Neural cell (in vitro differentiated cells): ENCODE data around the gene MUS81. TPM values are rescaled to one million over a fixed set of nuclear protein-coding genes. Genes with fewer than 3 reads are reported as not detected.

Experiments
- H2AFZ ChIP-seq: fragments of 200-600, 300-800 bp; sonication (generic), shearing (Covaris generic); 2 replicates; pipeline ENCODE4 v1.6.0; 2014; ENCODE audit warnings: low read depth, mild to moderate bottlenecking, antibody characterized with exemption, low read length, moderate library complexity
- H3F3A ChIP-seq: fragments of 200-600 bp; shearing (Covaris generic); 2 replicates; pipeline ENCODE4 v1.6.1; 2016; ENCODE audit warnings: mild to moderate bottlenecking, moderate library complexity, mixed read lengths, antibody characterized with exemption, low read length; ENCODE audit not compliant: insufficient read depth, poor library complexity, severe bottlenecking
- H3K27ac ChIP-seq: fragments of 200-600, 300-800 bp; sonication (generic), shearing (Covaris generic); 2 replicates; pipeline ENCODE4 v1.5.1; 2014; ENCODE audit warnings: mild to moderate bottlenecking, low read length, moderate library complexity
- H3K27me3 ChIP-seq: fragments of 300-800, 200-600 bp; sonication (generic), shearing (Covaris generic); 2 replicates; pipeline ENCODE4 v1.6.0; 2014; ENCODE audit warnings: mild to moderate bottlenecking, low read depth, low read length, moderate library complexity; ENCODE audit not compliant: insufficient read depth
- H3K36me3 ChIP-seq: fragments of 300-800, 200-600 bp; sonication (generic), shearing (Covaris generic); 2 replicates; pipeline ENCODE4 v1.5.1; 2014; ENCODE audit warnings: mild to moderate bottlenecking, antibody characterized with exemption, low read length, moderate library complexity; ENCODE audit not compliant: insufficient read depth
- H3K4me2 ChIP-seq: fragments of 300-800, 200-600 bp; sonication (generic), shearing (Covaris generic); 2 replicates; pipeline ENCODE4 v1.6.0; 2014; ENCODE audit warnings: mild to moderate bottlenecking, low read length
- H3K4me3 ChIP-seq: fragments of 300-800, 200-600 bp; sonication (generic), shearing (Covaris generic); 2 replicates; pipeline ENCODE4 v1.5.1; 2014; ENCODE audit warnings: mild to moderate bottlenecking, low read length, moderate library complexity
- H3K79me2 ChIP-seq: fragments of 200-600 bp; shearing (Covaris generic); replicated peaks from 2 replicates; pipeline ENCODE4 v1.6.0; 2014; ENCODE audit warnings: mild to moderate bottlenecking, low read length, moderate library complexity; ENCODE audit not compliant: insufficient read depth
- H3K9ac ChIP-seq: fragments of 300-800, 200-600 bp; sonication (generic), shearing (Covaris generic); 2 replicates; pipeline ENCODE4 v1.6.1; 2016; ENCODE audit warnings: mild to moderate bottlenecking, low read length, mixed read lengths
- H3K9me2 ChIP-seq: fragments of 200-600 bp; shearing (Covaris generic); 2 replicates; pipeline ENCODE4 v1.6.1; 2016; ENCODE audit warnings: mild to moderate bottlenecking, low read length, mixed read lengths; ENCODE audit not compliant: insufficient read depth
- H3K9me3 ChIP-seq: fragments of 200-600, 300-800 bp; sonication (generic), shearing (Covaris generic); 2 replicates; pipeline ENCODE4 v1.6.1; 2016; ENCODE audit warnings: mild to moderate bottlenecking, mixed run types, low read length, moderate library complexity, mixed read lengths
- H4K20me1 ChIP-seq: fragments of 200-600 bp; shearing (Covaris generic); 2 replicates; pipeline ENCODE4 v1.6.1; 2016; ENCODE audit warnings: mild to moderate bottlenecking, mixed run types; ENCODE audit not compliant: insufficient read depth
- EZH2 ChIP-seq: fragments of 200-600, 300-800 bp; shearing (Covaris generic), sonication (generic); IDR thresholded peaks from 2 replicates; pipeline ENCODE4 v1.6.1; 2014; ENCODE audit warnings: antibody characterized with exemption, low read length, borderline replicate concordance, mild to moderate bottlenecking; ENCODE audit not compliant: insufficient read depth, poor library complexity, severe bottlenecking
- MXI1 ChIP-seq: fragments of 450-650 bp; conservative IDR thresholded peaks from 2 replicates; pipeline ENCODE4 v1.6.1; 2014; ENCODE audit warnings: antibody characterized with exemption, mild to moderate bottlenecking; ENCODE audit not compliant: poor library complexity, severe bottlenecking
- POLR2AphosphoS5 ChIP-seq: IDR thresholded peaks from 2 replicates; pipeline ENCODE4 v1.6.1; 2012
- RAD21 ChIP-seq: fragments of 450-650 bp; conservative IDR thresholded peaks from 2 replicates; pipeline ENCODE4 v1.6.1; 2014; ENCODE audit warnings: antibody characterized with exemption, mild to moderate bottlenecking, moderate library complexity
- REST ChIP-seq: IDR thresholded peaks from 2 replicates; pipeline ENCODE4 v1.6.1; 2012; ENCODE audit warnings: borderline replicate concordance
- SMC3 ChIP-seq: fragments of 450-650 bp; conservative IDR thresholded peaks from 2 replicates; pipeline ENCODE4 v1.6.1; 2014; ENCODE audit warnings: antibody characterized with exemption, mild to moderate bottlenecking, moderate library complexity; ENCODE audit not compliant: poor library complexity
- TAF1 ChIP-seq: IDR thresholded peaks from 2 replicates; pipeline ENCODE4 v1.6.1; 2012; ENCODE audit warnings: low read depth
- polyA plus RNA-seq: library from polyadenylated mRNA; depleted of rRNA; stranded (reverse); fragments of >200 nt; gene quantifications from 2 replicates; pipeline ENCODE4 v1.2.3, GENCODE V29; 2014

Gene MUS81
- polyA plus RNA-seq, 1 donor from 2014 or later, result 183 TPM

- H3K27me3 ChIP-seq, result no peaks in the 10 kb centered on the region
- H3K4me2 ChIP-seq, result no peak overlapping the region
- H3K4me3 ChIP-seq, result no peak overlapping the region
- H3K9me3 ChIP-seq, result no peaks in the 10 kb centered on the region
- no peaks in the 10 kb centered on the region for H3K9me2 ChIP-seq
- H3K27ac ChIP-seq, result no peak overlapping the region
- H3K9ac ChIP-seq, result no peak overlapping the region
- H3K36me3 ChIP-seq, result no peaks in the 10 kb centered on the region
- H2AFZ ChIP-seq, result no peak overlapping the region
- H3F3A ChIP-seq, result no peaks in the 10 kb centered on the region
- H4K20me1 ChIP-seq, result no peaks in the 10 kb centered on the region
- TF ChIP-seq POLR2AphosphoS5, result no peak
- no peak for TF ChIP-seq SMC3
- TF ChIP-seq TAF1, result no peak
- TF ChIP-seq RAD21, result no peak
- no peak for TF ChIP-seq EZH2
- peaks cover 17% of the 10 kb centered on the region for H3K79me2 ChIP-seq
These were observed 22.2 kb downstream of the MUS81 start for GRCh38 chr11:65882120-65883057.

DNA sequence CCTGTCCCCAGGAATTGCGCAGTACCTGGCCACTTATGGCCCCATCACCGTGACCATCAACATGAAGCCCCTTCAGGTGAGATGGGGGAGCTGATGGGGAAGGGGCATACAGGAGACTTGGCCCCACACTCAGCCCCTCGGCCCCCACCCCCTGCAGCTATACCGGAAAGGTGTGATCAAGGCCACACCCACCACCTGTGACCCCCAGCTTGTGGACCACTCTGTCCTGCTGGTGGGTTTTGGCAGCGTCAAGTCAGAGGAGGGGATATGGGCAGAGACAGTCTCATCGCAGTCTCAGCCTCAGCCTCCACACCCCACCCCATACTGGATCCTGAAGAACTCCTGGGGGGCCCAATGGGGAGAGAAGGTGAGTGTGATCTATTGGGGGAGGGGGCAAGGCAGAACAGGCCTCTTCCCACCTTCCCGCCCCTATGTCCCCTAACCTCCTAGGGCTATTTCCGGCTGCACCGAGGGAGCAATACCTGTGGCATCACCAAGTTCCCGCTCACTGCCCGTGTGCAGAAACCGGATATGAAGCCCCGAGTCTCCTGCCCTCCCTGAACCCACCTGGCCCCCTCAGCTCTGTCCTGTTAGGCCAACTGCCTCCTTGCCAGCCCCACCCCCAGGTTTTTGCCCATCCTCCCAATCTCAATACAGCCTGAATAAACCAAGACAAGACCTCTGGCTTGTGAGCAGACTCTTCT is 23.0 kb downstream of the MUS81 start:
- H3K4me3 ChIP-seq, result no peak overlapping the region
- H4K20me1 ChIP-seq, result no peaks in the 10 kb centered on the region
- H3K27ac ChIP-seq, result no peak overlapping the region
- no peak overlapping the region for H3K4me2 ChIP-seq
- H3K27me3 ChIP-seq, result no peaks in the 10 kb centered on the region
- H3K79me2 ChIP-seq, result peaks cover 17% of the 10 kb centered on the region
- no peaks in the 10 kb centered on the region for H3K9me3 ChIP-seq
- no peaks in the 10 kb centered on the region for H3K36me3 ChIP-seq
- no peaks in the 10 kb centered on the region for H3F3A ChIP-seq
- no peak overlapping the region for H2AFZ ChIP-seq
- H3K9me2 ChIP-seq, result no peaks in the 10 kb centered on the region
- TF ChIP-seq EZH2 (no peak), POLR2AphosphoS5 (no peak), SMC3 (no peak), RAD21 (no peak)
- H3K9ac ChIP-seq, result no peak overlapping the region

- no peak overlapping the region for H2AFZ ChIP-seq
- peak overlapping the region; percentile 51 for H3K4me3 ChIP-seq
- no peaks in the 10 kb centered on the region for H4K20me1 ChIP-seq
- no peak overlapping the region for H3K4me2 ChIP-seq
- no peaks in the 10 kb centered on the region for H3K36me3 ChIP-seq
- peak overlapping the region; percentile 28 for H3K27ac ChIP-seq
- no peaks in the 10 kb centered on the region for H3K9me3 ChIP-seq
- no peaks in the 10 kb centered on the region for H3F3A ChIP-seq
- peaks cover 17% of the 10 kb centered on the region for H3K79me2 ChIP-seq
- H3K9me2 ChIP-seq, result no peaks in the 10 kb centered on the region
- TF ChIP-seq TAF1 (no peak), MXI1 (no peak), REST (no peak)
- peak overlapping the region; percentile 56 for H3K9ac ChIP-seq
- H3K27me3 ChIP-seq, result no peaks in the 10 kb centered on the region
These were observed 23.8 kb downstream of the MUS81 start for GRCh38 chr11:65883786-65884715.
